ENCODE data around the gene SPG7. TPM values are rescaled to one million over a fixed set of nuclear protein-coding genes. Genes with fewer than 3 reads are reported as not detected.
A peak's percentile ranks its signal among the peaks of the same experiment; 100 is the strongest.

The SPG7 gene
- total RNA-seq, 1 experiment from 2014 or later: 94.2 TPM

- no peak for DNase-seq (ENCODE audit: extremely low read depth, low read depth)
Measured at GRCh38 chr16:89545044-89545830, 37.0 kb downstream of the SPG7 start.

DNA sequence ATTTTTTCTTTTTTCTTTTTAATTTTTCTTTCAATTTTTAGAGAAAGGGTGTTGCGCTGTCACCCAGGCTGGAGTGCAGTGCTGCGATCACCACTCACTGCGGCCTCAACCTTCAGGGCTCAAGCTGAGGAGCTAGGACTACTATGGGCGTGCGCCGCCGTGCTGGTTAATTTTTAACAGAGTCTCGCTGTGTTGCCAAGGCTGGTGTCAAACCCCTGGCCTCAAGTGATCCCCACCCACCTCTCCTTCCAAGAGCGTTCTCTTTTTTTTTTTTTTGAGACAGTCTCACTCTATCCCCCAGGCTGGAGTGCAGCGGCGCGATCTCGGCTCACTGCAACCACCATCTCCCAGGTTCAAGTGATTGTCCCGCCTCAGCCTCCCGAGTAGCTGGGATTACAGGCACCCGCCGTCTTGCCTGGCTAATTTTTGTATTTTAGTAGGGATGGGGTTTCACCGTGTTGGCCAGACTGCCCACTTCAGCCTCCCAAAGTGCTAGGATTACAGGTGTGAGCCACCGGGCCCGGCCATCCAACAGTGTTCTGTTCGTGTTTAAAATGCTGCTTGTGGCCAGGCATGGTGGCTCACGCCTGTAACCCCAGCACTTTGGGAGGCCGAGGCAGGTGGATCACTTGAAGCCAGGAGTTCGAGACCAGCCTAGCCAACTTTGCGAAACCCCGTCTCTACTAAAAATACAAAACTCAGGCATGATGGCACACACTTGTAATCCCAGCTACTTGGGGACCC lies 37.8 kb downstream of the SPG7 start:
- DNase-seq (ENCODE audit: extremely low read depth, low read depth): no peak

GRCh38 chr16:89546781-89547180 lies 38.6 kb downstream of the SPG7 start:
- DNase-seq (ENCODE audit: extremely low read depth, low read depth): no peak

GRCh38 chr16:89547291-89547690 lies 39.1 kb downstream of the SPG7 start:
- no peak for DNase-seq (ENCODE audit: extremely low read depth, low read depth)

- DNase-seq (ENCODE audit: extremely low read depth, low read depth): no peak
Measured at GRCh38 chr16:89547860-89548259, 39.7 kb downstream of the SPG7 start.

- DNase-seq (ENCODE audit: extremely low read depth, low read depth): no peak
Measured at GRCh38 chr16:89548344-89549006, 40.3 kb downstream of the SPG7 start.

GRCh38 chr16:89549007-89549700 lies 41.0 kb downstream of the SPG7 start:
- DNase-seq (ENCODE audit: extremely low read depth, low read depth): no peak

- no peak for DNase-seq (ENCODE audit: extremely low read depth, low read depth)
Measured at GRCh38 chr16:89550421-89551007, 42.3 kb downstream of the SPG7 start.

GRCh38 chr16:89552329-89552728 lies 44.1 kb downstream of the SPG7 start:
- no peak for DNase-seq (ENCODE audit: extremely low read depth, low read depth)

DNA sequence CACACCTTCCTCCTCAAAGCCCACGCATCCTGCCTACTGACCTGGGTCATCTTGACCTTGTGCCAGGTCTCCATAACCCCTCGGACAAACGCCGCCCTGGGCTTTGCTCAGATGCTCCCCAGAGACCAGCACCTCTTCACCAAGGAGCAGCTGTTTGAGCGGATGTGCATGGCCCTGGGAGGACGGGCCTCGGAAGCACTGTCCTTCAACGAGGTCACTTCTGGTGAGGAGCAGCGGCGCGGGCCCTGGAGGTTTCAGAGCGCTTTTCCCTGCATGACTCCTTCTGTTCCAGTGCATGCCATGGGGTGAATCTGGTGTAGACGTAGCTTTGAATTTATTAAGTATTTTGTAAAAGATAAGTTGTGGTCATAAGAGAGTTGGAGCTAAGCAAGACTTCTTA lies 44.7 kb downstream of the SPG7 start:
- DNase-seq (ENCODE audit: extremely low read depth, low read depth): no peak

- no peak for DNase-seq (ENCODE audit: extremely low read depth, low read depth)
Measured at GRCh38 chr16:89553733-89554132, 45.5 kb downstream of the SPG7 start.

GRCh38 chr16:89554343-89554742 lies 46.1 kb downstream of the SPG7 start:
- DNase-seq (ENCODE audit: extremely low read depth, low read depth): no peak

DNA sequence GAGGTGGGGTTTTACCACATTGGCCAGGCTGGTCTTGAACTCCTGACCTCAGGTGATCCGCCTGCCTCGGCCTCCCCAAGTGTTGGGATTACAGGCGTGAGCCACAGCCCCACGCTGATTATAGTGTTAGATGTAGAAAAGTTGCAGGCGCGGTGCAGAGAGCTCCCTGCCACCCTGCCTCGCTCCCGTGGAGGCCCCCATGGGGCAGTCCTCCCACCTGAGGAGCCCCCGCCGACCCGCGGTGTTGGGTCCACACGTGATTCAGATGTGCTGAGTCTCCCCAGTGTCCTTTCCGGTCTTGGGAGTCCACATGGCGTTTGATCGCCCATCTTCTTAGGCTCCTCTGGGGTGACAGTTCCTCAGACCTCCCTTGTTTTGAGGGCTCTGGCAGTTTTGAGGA lies 47.1 kb downstream of the SPG7 start:
- no peak for DNase-seq (ENCODE audit: extremely low read depth, low read depth)

GRCh38 chr16:89555780-89556179 lies 47.6 kb downstream of the SPG7 start:
- DNase-seq (ENCODE audit: extremely low read depth, low read depth): no peak

DNA sequence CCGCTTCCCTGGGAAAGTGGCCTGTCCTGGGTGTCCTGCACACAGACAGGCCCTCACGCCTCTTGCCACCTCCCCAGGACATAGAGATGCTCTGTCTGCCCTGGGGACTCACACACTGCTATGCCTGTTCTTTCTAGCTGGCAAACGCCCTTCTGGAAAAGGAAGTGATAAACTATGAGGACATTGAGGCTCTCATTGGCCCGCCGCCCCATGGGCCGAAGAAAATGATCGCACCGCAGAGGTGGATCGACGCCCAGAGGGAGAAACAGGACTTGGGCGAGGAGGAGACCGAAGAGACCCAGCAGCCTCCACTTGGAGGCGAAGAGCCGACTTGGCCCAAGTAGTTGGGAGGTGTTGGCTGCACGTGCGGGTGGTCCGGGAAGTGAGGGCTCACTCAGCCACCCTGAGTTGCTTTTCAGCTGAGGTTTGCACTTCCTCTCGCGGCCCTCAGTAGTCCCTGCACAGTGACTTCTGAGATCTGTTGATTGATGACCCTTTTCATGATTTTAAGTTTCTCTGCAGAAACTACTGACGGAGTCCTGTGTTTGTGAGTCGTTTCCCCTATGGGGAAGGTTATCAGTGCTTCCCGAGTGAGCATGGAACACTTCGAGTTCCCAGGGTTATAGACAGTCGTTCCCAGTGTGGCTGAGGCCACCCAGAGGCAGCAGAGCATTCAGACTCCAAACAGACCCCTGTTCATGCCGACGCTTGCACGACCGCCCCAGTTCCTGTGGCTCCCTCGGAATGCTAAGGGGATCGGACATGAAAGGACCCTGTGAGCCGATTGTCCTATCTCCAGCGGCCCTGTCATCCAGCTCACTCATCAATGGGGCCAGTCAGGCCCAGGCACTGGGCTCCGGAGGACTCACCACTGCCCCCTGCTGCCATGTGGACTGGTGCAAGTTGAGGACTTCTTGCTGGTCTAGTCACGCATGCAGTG lies 48.8 kb downstream of the SPG7 start:
- DNase-seq (ENCODE audit: extremely low read depth, low read depth): peak; percentile 68

GRCh38 chr16:89557690-89558490 lies 49.7 kb downstream of the SPG7 start:
- no peak for DNase-seq (ENCODE audit: extremely low read depth, low read depth)

DNA sequence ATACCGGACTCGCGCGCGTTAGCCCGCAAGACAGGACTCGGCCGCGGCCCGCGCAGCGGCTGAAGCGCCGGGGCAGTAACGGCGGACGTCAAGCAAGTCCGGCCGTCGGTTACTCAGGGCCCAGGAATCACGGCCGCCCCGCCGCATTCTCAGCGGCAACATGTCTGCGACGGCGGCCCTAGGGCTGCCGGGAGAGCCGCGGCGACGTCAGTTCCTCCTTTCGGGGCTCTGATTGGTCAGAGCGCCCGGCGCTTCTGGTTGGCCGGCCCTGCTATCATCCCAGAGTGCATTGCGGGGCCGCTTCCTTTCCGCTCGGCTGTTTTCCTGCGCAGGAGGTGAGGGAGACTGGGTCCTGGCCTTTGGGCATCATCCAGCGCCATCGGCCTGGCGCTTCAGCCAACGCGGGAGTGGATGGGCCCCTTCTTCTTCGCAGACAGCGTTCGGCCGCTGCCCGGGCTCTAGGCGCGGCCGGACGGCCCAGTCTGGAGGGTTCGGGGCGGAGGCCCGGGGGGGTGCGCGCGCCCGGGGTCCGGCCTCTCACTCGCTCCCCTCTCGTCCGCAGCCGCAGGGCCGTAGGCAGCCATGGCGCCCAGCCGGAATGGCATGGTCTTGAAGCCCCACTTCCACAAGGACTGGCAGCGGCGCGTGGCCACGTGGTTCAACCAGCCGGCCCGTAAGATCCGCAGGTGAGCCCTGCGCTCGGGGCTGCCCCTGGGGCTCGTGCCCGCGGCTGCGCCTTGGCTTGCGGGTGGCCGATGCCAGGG lies 52.4 kb downstream of the SPG7 start, which contains the start of gene RPL13:
TSS of gene RPL13 (plus strand) at position 305 of the 764 bp plus-strand sequence. CDS start at position 583, 278 bp downstream.
- DNase-seq (ENCODE audit: extremely low read depth, low read depth): peak; percentile 96
